Activated CD4-positive, alpha-beta T cell treated with anti-CD3 and anti-CD28 coated beads, Interleukin-2, amount 10 ng/mL, durations not matched to agents 7 days and 5 days (primary cell): ENCODE results near the gene PYGB. TPM values are rescaled to one million over a fixed set of nuclear protein-coding genes. Genes with fewer than 3 reads are reported as not detected.
"Not testable (repeated sequence)": the region's sequence is repeated elsewhere in the genome, so short reads cannot be mapped to it uniquely, and the experiment has no call there.

Experiments
- CTCF ChIA-PET: fragments of 350-600 bp; sonication (Branson Sonifier 250); formaldehyde crosslinking; loops from one replicate; lab custom pipeline; 2021; ENCODE audit warnings: antibody characterized with exemption; lab: Charles Lee
- POLR2A ChIA-PET: fragments of 350-600 bp; sonication (Branson Sonifier 250); formaldehyde crosslinking; loops from one replicate; lab custom pipeline; 2021; ENCODE audit warnings: antibody characterized with exemption; lab: Charles Lee
- DNase-seq: peaks from one replicate; pipeline ENCODE4 v3.0.0-alpha.2; 2020
- H3K27ac Mint-ChIP-seq: one replicate; pipeline ENCODE4 v1.8.0; 2021; ENCODE audit warnings: mild to moderate bottlenecking, moderate library complexity, mixed read lengths
- H3K27me3 Mint-ChIP-seq: one replicate; pipeline ENCODE4 v1.8.0; 2021; ENCODE audit warnings: mixed read lengths
- H3K36me3 Mint-ChIP-seq: one replicate; pipeline ENCODE4 v1.8.0; 2021; ENCODE audit warnings: low read depth, mixed read lengths
- H3K4me1 Mint-ChIP-seq: one replicate; pipeline ENCODE4 v1.8.0; 2021; ENCODE audit warnings: mixed read lengths
- H3K4me3 Mint-ChIP-seq: one replicate; pipeline ENCODE4 v1.8.0; 2021; ENCODE audit warnings: mild to moderate bottlenecking, moderate library complexity, mixed read lengths
- H3K9me3 Mint-ChIP-seq: one replicate; pipeline ENCODE4 v1.8.0; 2021; ENCODE audit warnings: mixed read lengths
- total RNA-seq, 2 experiments: library from RNA; stranded (reverse); gene quantifications; one replicate each; pipeline ENCODE4 v1.2.3, GENCODE V29; 2021

The PYGB gene
- total RNA-seq, 2 experiments from 2014 or later, result 28.7 to 30.2 TPM

DNA sequence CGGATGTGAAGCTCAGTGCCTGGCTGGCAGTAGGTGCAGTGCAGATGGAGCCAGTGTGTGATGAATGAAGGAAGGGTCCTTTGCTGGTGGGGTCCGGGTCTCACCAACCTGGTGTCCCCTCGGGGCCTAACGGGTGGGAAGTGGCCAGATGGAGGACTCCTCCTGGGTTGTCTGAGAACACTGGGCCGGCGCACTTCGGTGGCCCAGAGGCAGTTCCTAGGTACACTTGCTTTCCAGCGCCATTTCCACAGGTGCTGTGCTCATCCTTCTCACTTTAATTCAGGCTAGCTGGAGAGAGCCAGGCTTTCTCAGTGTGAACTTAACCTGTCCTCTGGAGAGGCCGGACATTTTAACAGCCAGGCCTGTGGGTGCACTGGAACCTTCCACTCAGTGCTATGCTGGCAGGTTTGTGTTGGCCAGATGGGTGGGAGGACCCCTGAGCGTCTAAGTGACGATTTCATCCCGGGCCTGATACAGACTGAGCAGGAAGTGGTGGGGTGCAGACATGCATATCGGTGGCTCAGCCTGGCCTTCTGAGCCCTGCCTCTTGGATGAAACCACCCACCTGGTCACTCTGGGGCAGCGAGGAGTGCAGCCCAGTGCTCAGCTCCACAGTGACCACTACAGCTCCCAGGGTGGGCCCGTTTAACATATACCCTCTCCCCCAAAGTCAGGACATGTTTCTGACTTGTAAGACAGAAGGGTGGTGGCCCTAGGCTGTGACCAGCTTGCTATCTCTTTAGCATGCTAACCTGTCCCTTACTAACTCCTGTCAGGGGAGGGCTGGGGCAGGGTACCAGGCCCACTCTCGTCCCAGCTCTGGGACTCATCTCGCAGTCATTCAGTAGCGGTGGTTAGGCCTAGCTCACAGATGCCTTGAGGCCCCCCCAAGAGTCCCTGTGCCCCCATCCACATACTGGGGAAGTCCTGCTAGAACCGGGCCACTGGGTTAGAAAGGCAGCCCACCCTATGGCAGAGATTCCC, 8.2 kb upstream of the PYGB start:
- H3K4me1 Mint-ChIP-seq, result peaks cover 14% of the 10 kb centered on the region
- peaks cover 15% of the 10 kb centered on the region for H3K27me3 Mint-ChIP-seq
- no peak overlapping the region for H3K27ac Mint-ChIP-seq
- ChIA-PET CTCF (interaction anchor here (1.5 kb wide), 1 partner anchor 13 kb away, joined by 5 read pairs; no protein-coding TSS in a partner anchor), POLR2A (no interaction called here)
- H3K9me3 Mint-ChIP-seq, result no peaks in the 10 kb centered on the region
- no peaks in the 10 kb centered on the region for H3K36me3 Mint-ChIP-seq
- H3K4me3 Mint-ChIP-seq, result no peak overlapping the region
- no peak for DNase-seq

DNA sequence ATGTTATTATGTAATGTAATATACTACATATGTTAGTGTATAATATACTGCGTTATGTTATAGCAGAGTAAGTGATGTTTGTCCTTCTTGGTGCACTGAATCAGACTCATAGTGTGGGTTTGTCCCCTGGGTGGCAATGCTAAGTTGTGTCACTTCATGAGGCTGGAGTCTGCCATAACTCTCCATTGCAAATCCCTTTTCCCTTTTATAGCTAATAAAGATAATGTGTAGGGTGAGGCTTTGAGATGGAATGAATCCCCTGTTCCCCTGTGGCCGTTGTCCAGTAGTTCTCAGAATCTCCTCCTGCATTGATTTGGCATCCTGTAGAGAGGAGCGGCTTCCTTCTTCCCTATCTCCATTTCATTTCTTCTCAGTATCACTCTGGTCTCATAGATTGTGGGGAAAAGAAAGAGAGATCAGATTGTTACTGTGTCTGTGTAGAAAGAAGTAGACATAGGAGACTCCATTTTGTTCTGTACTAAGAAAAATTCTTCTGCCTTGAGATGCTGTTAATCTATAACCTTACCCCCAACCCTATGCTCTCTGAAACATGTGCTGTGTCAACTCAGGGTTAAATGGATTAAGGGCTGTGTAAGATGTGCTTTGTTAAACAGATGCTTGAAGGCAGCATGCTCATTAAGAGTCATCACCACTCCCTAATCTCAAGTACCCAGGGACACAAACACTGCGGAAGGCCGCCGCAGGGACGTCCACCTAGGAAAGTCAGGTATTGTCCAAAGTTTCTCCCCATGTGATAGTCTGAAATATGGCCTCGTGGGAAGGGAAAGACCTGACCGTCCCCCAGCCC, 6.8 kb upstream of the PYGB start:
- peaks cover 14% of the 10 kb centered on the region for H3K4me1 Mint-ChIP-seq
- H3K27ac Mint-ChIP-seq, DNase-seq, CTCF ChIA-PET, H3K4me3 Mint-ChIP-seq, H3K9me3 Mint-ChIP-seq, POLR2A ChIA-PET, H3K36me3 Mint-ChIP-seq: not testable (repeated sequence)
- peaks cover 15% of the 10 kb centered on the region for H3K27me3 Mint-ChIP-seq

DNA sequence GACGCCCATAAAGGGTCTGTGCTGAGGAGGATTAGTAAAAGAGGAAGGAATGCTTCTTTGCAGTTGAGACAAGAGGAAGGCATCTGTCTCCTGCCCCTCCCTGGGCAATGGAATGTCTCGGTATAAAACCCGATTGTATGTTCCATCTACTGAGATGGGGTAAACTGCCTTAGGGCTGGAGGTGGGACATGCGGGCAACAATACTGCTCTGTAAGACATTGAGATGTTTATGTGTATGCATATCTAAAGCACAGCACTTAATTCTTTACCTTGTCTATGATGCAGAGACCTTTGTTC, 6.3 kb upstream of the PYGB start:
- Mint-ChIP-seq H3K4me1 (peaks cover 14% of the 10 kb centered on the region), H3K27me3 (peaks cover 21% of the 10 kb centered on the region)
- POLR2A ChIA-PET, H3K36me3 Mint-ChIP-seq, H3K9me3 Mint-ChIP-seq, DNase-seq, H3K4me3 Mint-ChIP-seq, H3K27ac Mint-ChIP-seq, CTCF ChIA-PET: not testable (repeated sequence)

DNA sequence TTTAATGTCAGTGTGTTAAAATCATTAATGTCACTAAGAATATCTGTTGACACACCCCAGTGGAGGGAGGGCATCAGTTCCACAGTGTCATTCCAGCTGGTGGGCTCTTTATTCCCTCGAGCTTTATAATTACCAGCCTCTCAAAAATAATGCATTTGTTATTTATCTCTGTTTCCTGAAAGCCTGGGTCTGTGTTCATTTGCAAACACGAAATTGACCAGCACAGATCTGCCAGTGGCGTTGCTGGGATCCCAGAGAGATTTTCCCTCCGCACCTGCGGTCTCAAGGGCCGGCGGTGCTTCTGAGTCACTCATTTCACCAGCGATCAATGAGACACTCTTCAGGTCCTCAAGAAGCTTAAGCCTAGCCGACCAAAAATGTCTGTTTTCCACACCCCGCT, 5.7 kb upstream of the PYGB start:
- peaks cover 24% of the 10 kb centered on the region for H3K27me3 Mint-ChIP-seq
- H3K36me3 Mint-ChIP-seq, result no peaks in the 10 kb centered on the region
- H3K27ac Mint-ChIP-seq, result no peak overlapping the region
- no peak for DNase-seq
- CTCF ChIA-PET, result no interaction called here
- no peak overlapping the region for H3K4me3 Mint-ChIP-seq
- POLR2A ChIA-PET, result no interaction called here
- H3K4me1 Mint-ChIP-seq, result peaks cover 19% of the 10 kb centered on the region
- no peaks in the 10 kb centered on the region for H3K9me3 Mint-ChIP-seq

DNA sequence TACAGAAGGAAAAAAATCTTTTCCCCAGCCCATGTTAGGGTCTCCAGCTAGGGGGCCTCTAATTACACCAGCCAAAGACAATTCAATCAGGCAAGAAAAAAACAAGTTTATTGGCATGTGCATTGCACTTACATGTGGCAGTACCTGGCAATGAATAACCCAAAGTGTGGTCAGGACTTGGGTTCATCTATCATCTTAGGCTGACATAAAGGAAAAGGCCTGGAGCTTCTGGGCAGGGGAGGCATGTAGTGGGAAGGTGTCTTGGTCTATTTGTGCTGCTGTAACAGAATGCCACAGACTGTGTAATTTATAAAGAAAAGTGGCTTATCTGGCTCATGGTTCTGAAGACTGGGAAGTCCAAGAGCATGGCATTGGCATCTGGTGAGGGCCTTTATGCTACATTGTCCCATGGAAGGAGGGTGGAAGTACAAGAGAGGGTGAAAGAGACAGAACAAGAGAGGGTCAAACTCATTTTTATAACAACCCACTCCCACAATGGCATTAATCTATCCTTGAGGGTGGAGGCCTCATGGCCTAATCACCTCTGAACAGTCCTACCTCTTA, 4.4 kb upstream of the PYGB start:
- H3K27ac Mint-ChIP-seq, result no peak overlapping the region
- DNase-seq, result no peak
- ChIA-PET POLR2A (no interaction called here), CTCF (interaction anchor here (0.6 to 1.0 kb wide), 2 partner anchors 9 to 505 kb away, joined by 3 to 5 read pairs; no protein-coding TSS in a partner anchor)
- H3K4me3 Mint-ChIP-seq, result no peak overlapping the region
- H3K27me3 Mint-ChIP-seq, result peaks cover 24% of the 10 kb centered on the region
- peaks cover 8% of the 10 kb centered on the region for H3K4me1 Mint-ChIP-seq
- H3K36me3 Mint-ChIP-seq, result no peaks in the 10 kb centered on the region
- no peaks in the 10 kb centered on the region for H3K9me3 Mint-ChIP-seq

DNA sequence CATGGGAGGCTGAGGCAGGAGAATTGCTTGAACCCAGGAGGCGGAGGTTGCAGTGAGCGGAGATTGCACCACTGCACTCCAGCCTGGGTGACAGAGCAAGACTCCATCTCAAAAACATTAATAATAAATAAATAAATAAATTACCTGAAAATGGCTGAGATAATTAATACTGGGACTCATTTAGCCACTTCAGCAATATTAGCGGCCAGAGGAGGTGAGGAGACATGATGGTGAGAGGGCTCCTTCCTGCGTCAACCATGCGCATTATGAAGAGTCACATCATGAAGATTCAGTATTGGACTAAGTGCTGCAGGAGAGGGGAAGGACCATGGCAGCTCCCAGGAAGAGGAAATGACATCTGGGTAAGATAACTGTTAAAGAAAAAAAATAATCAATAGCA, 2.9 kb upstream of the PYGB start:
- CTCF ChIA-PET, result no interaction called here

DNA sequence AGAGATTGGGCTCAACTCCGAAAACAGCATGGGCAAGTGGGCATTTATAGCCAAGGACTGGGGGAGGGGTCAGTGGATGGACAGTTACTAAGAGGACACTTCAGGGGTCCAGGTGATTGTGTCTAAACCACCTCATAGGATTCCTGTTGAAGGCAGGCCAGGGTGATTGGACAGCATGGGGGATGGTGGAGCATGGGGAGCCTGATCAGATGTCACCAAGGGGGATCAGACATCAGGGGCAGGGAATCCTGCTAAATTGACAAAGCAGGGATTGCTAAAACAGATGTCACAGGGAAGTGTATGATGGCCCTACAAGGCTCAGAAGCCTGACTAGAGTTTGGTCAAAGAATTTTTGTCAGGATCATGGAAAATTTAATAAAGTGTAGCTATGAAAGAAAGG, 2.4 kb upstream of the PYGB start:
- no peak overlapping the region for H3K27ac Mint-ChIP-seq
- no peaks in the 10 kb centered on the region for H3K9me3 Mint-ChIP-seq
- peaks cover 24% of the 10 kb centered on the region for H3K27me3 Mint-ChIP-seq
- DNase-seq, result no peak
- H3K4me3 Mint-ChIP-seq, result no peak overlapping the region
- POLR2A ChIA-PET, result no interaction called here
- no peaks in the 10 kb centered on the region for H3K36me3 Mint-ChIP-seq
- CTCF ChIA-PET, result no interaction called here
- H3K4me1 Mint-ChIP-seq, result peaks cover 23% of the 10 kb centered on the region

More for the DNA sequence above, 2.9 kb upstream of the PYGB start:
- H3K36me3 Mint-ChIP-seq, result no peaks in the 10 kb centered on the region
- no peaks in the 10 kb centered on the region for H3K9me3 Mint-ChIP-seq
- H3K27me3 Mint-ChIP-seq, result peaks cover 24% of the 10 kb centered on the region
- DNase-seq, result no peak
- H3K27ac Mint-ChIP-seq, result no peak overlapping the region
- peaks cover 18% of the 10 kb centered on the region for H3K4me1 Mint-ChIP-seq
- H3K4me3 Mint-ChIP-seq, result no peak overlapping the region
- POLR2A ChIA-PET, result no interaction called here

DNA sequence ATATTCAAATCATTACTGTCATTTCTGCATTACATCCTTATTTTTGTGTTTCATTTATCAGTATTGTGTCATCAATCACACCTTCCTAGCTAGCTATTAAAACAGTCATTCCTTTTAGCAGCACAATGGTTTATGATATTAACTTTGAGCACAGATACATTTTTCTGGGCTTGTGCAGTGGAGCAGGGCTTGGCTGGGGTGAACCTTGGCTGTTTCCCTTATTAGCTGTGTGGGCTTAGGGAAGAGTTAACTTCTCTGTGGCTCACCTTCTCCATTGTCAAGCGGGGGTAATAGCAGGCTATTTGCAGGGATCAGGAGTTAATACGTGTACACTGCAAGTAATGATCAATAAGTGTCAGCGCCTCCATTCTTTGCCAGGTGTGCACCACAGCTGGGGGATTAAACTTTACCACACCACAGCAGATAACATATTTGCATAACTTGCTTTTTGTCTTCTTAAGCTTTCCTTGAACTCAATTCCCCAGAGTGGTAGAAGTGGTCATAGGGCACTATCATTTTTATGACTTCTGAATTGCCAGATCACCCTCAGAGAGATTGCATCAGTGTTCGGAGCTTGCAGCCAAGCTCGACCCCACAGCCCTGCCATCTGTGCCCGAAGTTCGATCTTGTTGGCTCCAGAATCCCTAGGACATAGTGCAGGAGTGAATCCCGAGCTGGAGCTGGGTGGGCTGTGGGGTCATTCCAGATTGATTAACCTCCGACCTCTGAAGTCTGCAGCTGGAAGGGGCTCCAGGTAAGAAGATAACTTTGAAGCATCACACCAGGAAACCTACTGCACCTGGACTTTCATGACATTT, 1.5 kb upstream of the PYGB start:
- ChIA-PET POLR2A (no interaction called here), CTCF (interaction anchor here (1.4 to 1.7 kb wide), 3 partner anchors 12 to 23 kb away, joined by 3 to 4 read pairs (median 4); no protein-coding TSS in a partner anchor)
- Mint-ChIP-seq H3K36me3 (peaks cover 6% of the 10 kb centered on the region), H3K27me3 (peaks cover 20% of the 10 kb centered on the region), H3K27ac (no peak overlapping the region), H3K9me3 (no peaks in the 10 kb centered on the region), H3K4me1 (peaks cover 31% of the 10 kb centered on the region), H3K4me3 (peak overlapping the region; percentile 91)
- no peak for DNase-seq

DNA sequence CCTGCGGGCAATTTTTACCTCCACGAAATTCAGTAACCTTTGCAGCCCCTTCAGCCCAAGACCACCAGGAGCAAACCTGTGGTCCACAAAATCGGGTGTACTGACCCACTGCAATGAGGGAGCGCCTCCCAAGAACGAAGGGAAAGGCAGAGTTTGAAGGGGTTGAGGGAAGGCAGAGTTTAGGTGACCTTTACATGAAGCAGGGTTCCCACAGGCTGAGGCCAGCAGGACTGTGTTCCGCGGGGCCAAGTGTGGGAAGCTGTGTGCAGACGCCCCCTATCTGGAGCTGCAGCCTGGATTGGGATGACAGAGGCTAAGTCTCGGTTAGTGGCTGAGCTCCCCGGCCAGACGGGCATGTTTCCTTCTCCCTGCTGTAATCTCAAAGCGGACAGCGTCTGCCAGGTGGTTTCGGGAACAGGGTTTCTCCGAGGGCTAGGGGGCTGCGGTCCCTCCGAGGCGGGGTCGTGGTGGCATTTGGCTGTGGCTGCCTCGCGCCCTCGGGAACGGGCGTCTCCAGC, 826 bp upstream of the PYGB start:
- Mint-ChIP-seq H3K9me3 (no peaks in the 10 kb centered on the region), H3K27me3 (peaks cover 17% of the 10 kb centered on the region), H3K36me3 (peaks cover 7% of the 10 kb centered on the region), H3K4me3 (peak overlapping the region; percentile 91), H3K4me1 (peaks cover 37% of the 10 kb centered on the region), H3K27ac (peak overlapping the region; percentile 52)
- ChIA-PET POLR2A (no interaction called here), CTCF (interaction anchor here (1.4 to 1.7 kb wide), 3 partner anchors 11 to 22 kb away, joined by 3 to 4 read pairs (median 4); no protein-coding TSS in a partner anchor)
- no peak for DNase-seq

DNA sequence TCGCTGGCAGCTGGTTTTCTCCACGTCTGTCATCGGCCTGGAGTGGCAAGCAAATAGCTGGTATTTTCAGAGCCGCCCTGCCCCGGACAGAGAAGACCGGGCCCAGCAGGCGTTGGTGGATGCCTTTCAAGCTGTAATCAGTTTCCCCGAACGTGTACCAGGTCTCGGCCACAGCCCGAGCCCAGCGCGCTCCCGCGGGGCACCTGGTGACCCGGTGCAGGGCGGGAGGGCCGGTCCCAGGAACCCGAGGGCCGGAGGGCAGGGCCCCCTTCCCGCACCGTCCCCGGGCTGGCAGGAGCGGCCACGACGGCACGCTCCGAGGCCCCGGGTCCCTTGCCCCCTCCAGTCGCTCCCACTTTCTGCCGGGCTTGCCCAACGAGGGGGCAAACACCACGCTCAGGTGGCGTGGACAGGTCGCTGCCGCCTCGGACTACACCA, 348 bp upstream of the PYGB start:
- H3K27ac Mint-ChIP-seq, result no peak overlapping the region

DNA sequence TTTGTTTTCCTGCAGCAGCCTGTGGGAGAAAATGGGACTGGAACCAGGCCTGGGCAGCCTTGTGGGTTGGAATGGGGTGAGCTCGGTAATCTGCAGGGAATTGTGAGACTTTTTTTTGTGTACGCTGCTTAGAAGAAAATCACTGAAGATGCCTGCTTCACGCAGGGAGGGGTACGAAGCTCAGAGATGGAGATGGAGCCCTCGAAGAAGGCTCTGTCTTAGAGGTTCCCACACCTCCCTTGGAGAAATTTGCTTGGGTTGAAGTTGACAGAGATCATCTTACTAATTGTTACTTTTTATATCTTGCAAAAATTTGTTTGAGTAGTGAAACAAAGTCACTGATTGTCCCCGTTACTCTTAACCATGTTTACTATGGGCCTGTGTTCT, 894 bp downstream of the PYGB start:
- ChIA-PET CTCF (interaction anchor here (0.6 to 1.1 kb wide), 2 partner anchors 16 to 253 kb away, joined by 3 read pairs; no protein-coding TSS in a partner anchor), POLR2A (interaction anchor here (0.6 kb wide), 1 partner anchor 112 kb away, joined by 3 read pairs; no protein-coding TSS in a partner anchor)
- peaks cover 42% of the 10 kb centered on the region for H3K4me1 Mint-ChIP-seq
- DNase-seq, result no peak
- H3K27me3 Mint-ChIP-seq, result peaks cover 9% of the 10 kb centered on the region
- peaks cover 9% of the 10 kb centered on the region for H3K36me3 Mint-ChIP-seq
- peak overlapping the region; percentile 71 for H3K27ac Mint-ChIP-seq
- peak overlapping the region; percentile 81 for H3K4me3 Mint-ChIP-seq
- no peaks in the 10 kb centered on the region for H3K9me3 Mint-ChIP-seq

More for the DNA sequence above, 348 bp upstream of the PYGB start:
- Mint-ChIP-seq H3K4me3 (peak overlapping the region; percentile 91), H3K4me1 (peaks cover 39% of the 10 kb centered on the region), H3K9me3 (no peaks in the 10 kb centered on the region), H3K36me3 (peaks cover 9% of the 10 kb centered on the region), H3K27me3 (peaks cover 12% of the 10 kb centered on the region)
- DNase-seq, result no peak
- ChIA-PET CTCF (interaction anchor here (1.4 to 1.7 kb wide), 3 partner anchors 11 to 22 kb away, joined by 3 to 4 read pairs (median 4); no protein-coding TSS in a partner anchor), POLR2A (no interaction called here)
